Colonic mucosa (tissue), 4 donors: ENCODE measurements around the gene MAGI2. TPM values are rescaled to one million over a fixed set of nuclear protein-coding genes. Genes with fewer than 3 reads are reported as not detected.
A peak's percentile ranks its signal among the peaks of the same experiment; 100 is the strongest.

ENCODE experiments used
- DNase-seq: peaks from one replicate; pipeline ENCODE4 v3.0.0-alpha.2; 2020
- H3K27ac ChIP-seq: fragments of 200-600 bp; one replicate; pipeline ENCODE4 v1.8.0; 2021
- H3K27me3 ChIP-seq: fragments of 200-600 bp; one replicate; pipeline ENCODE4 v1.8.0; 2021
- H3K36me3 ChIP-seq: fragments of 200-600 bp; one replicate; pipeline ENCODE4 v1.8.0; 2021
- H3K4me1 ChIP-seq: fragments of 200-600 bp; one replicate; pipeline ENCODE4 v1.8.0; 2021; ENCODE audit warnings: mild to moderate bottlenecking
- H3K4me3 ChIP-seq: fragments of 200-600 bp; one replicate; pipeline ENCODE4 v1.8.0; 2021
- H3K9ac ChIP-seq, 2 donors: one replicate each; pipeline ENCODE4 v1.7.0; 2013; ENCODE audit warnings: control low read depth in 2 of 2, low read depth in 2 of 2, low read length in 2 of 2
- H3K9me3 ChIP-seq: fragments of 200-600 bp; one replicate; pipeline ENCODE4 v1.8.0; 2021
- intact Hi-C: fragments of 100-400 bp; cut with DNase I; formaldehyde crosslinking; loops from one replicate; pipeline ENCODE4 v1.14.1; 2022
- total RNA-seq, 2 donors: library from RNA; stranded (reverse); fragmentation: NEBNext Ultra II Directional in 1 of 2; extraction: Animal tissue kit (Norgen Biotek cat#: 25700) in 1 of 2; gene quantifications; one replicate each; pipeline ENCODE4 v1.2.1, GENCODE V29; 2021
- TF ChIP-seq, protein P1 (sequence below): fragments of 200-600 bp; IDR thresholded peaks from one replicate; pipeline ENCODE4 v1.8.0; 2022; ENCODE audit warnings: antibody characterized with exemption, mild to moderate bottlenecking
- donor health status: healthy.
- donor health status: DM: no; HTN: no; CAD: no.
- donor health status: DM: no; HTN: no; CAD: no.

MAGI2 gene
- total RNA-seq, 2 donors from 2014 or later = 1.1 to 2.4 TPM

- no peak overlapping the region for H3K4me3 ChIP-seq
- TF ChIP-seq, protein P1, sequence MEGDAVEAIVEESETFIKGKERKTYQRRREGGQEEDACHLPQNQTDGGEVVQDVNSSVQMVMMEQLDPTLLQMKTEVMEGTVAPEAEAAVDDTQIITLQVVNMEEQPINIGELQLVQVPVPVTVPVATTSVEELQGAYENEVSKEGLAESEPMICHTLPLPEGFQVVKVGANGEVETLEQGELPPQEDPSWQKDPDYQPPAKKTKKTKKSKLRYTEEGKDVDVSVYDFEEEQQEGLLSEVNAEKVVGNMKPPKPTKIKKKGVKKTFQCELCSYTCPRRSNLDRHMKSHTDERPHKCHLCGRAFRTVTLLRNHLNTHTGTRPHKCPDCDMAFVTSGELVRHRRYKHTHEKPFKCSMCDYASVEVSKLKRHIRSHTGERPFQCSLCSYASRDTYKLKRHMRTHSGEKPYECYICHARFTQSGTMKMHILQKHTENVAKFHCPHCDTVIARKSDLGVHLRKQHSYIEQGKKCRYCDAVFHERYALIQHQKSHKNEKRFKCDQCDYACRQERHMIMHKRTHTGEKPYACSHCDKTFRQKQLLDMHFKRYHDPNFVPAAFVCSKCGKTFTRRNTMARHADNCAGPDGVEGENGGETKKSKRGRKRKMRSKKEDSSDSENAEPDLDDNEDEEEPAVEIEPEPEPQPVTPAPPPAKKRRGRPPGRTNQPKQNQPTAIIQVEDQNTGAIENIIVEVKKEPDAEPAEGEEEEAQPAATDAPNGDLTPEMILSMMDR = no peak
- no peak for DNase-seq
- H3K27ac ChIP-seq = no peak overlapping the region
- intact Hi-C loops = no loop called here
- H3K36me3 ChIP-seq = no peaks in the 10 kb centered on the region
- no peaks in the 10 kb centered on the region for H3K9me3 ChIP-seq
- H3K9ac ChIP-seq = no peak overlapping the region
- H3K4me1 ChIP-seq = no peaks in the 10 kb centered on the region
- H3K27me3 ChIP-seq = no peaks in the 10 kb centered on the region
Observed at GRCh38 chr7:78225534-78225933, 1227.9 kb downstream of the MAGI2 start.

GRCh38 chr7:78224923-78225322 is 1228.5 kb downstream of the MAGI2 start:
- no peaks in the 10 kb centered on the region for H3K4me1 ChIP-seq

GRCh38 chr7:78223598-78223997 is 1229.9 kb downstream of the MAGI2 start:
- TF ChIP-seq, protein P1 = no peak
- DNase-seq = no peak
- H3K9ac ChIP-seq = no peak overlapping the region
- no peaks in the 10 kb centered on the region for H3K36me3 ChIP-seq
- no peaks in the 10 kb centered on the region for H3K4me1 ChIP-seq
- H3K27ac ChIP-seq = no peak overlapping the region
- intact Hi-C loops = no loop called here
- no peaks in the 10 kb centered on the region for H3K27me3 ChIP-seq
- no peak overlapping the region for H3K4me3 ChIP-seq
- no peaks in the 10 kb centered on the region for H3K9me3 ChIP-seq

More at GRCh38 chr7:78224923-78225322, 1228.5 kb downstream of the MAGI2 start:
- intact Hi-C loops = no loop called here
- no peak for DNase-seq
- H3K27ac ChIP-seq = no peak overlapping the region
- no peak overlapping the region for H3K4me3 ChIP-seq
- no peaks in the 10 kb centered on the region for H3K27me3 ChIP-seq
- TF ChIP-seq, protein P1 = no peak
- no peaks in the 10 kb centered on the region for H3K36me3 ChIP-seq
- no peaks in the 10 kb centered on the region for H3K9me3 ChIP-seq
- H3K9ac ChIP-seq = no peak overlapping the region

DNA sequence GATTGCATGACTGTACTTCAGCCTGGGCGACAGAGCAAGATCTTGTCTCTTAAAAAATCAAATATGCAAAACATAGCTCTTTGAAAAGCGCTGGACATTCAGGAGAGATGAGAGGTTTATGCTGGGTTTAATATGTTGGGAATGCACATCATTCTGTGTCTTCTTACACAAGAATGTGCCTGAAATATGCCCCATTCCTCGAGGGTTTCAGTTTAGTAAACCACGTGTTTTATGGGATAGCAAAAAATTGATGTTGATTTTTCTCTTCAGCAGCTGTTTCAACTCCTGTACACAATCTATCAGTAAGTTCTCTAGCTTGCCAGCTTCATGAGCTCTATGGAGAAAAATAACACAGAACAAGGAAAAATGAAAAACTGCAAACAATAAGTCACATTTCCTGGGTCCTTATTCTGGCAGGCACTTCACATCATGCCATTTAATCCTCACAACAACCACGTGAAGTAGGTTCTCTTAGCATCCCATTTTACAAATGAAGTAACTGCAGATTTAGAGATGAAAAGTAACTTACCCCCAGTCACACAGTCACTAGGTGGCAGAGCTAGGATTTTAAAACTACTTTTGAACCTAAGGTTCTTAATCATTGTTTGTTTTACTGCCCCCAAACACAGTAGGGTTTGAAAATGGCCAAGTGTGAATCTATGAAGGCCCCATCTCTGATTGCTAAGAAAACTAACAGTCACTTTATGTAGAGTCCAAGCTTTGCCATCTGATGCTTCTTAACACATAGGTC is 1231.3 kb downstream of the MAGI2 start:
- Histone ChIP-seq H3K27me3 (no peaks in the 10 kb centered on the region), H3K27ac (no peak overlapping the region), H3K9me3 (no peaks in the 10 kb centered on the region), H3K4me3 (no peak overlapping the region), H3K9ac (no peak overlapping the region), H3K4me1 (no peaks in the 10 kb centered on the region), H3K36me3 (no peaks in the 10 kb centered on the region)
- intact Hi-C loops = no loop called here
- TF ChIP-seq, protein P1 = no peak
- no peak for DNase-seq

DNA sequence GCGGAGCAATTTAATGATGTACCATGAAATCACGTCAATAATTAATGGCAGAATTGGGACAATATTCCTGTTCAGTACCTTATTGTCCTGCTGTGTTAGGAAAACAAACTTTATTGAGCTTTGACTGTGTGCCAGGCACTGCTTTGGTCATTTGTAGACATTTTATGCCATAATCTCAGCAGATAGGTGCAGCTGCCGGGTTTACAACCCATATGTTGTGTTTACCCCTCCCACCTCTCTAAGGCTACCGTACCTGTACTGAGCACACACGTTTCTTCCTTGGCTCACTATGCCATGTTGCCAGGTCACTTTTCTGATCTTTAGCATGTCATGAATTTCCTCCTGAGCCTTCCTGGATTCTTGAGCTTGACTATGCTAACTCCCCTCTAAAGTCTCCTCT is 1232.7 kb downstream of the MAGI2 start:
- Histone ChIP-seq H3K27ac (no peak overlapping the region), H3K36me3 (no peaks in the 10 kb centered on the region), H3K4me1 (no peaks in the 10 kb centered on the region), H3K9ac (no peak overlapping the region), H3K27me3 (no peaks in the 10 kb centered on the region), H3K9me3 (no peaks in the 10 kb centered on the region), H3K4me3 (no peak overlapping the region)
- TF ChIP-seq, protein P1 = no peak
- peak; percentile 62 for DNase-seq
- intact Hi-C loops = no loop called here
